Measurements from ENCODE around the gene SERF2.

SERF2 gene

GRCh38 chr15:43845421-43845820 is 53.3 kb downstream of the SERF2 start:
- TF ChIP-seq CTCF (conservative IDR thresholded peaks at IDR 0.05; ENCODE audit: low read depth, low read length), result no peak
- peak; percentile 13 for DNase-seq (ENCODE audit: low read depth)
- no peak overlapping the region for H3K4me3 ChIP-seq (ENCODE audit: low read depth, low read length)

Measured in choroid plexus epithelial cell (primary cell).